HG02588 (cell line): ENCODE measurements around the gene FARP1.
"Not testable (repeated sequence)": the region's sequence is repeated elsewhere in the genome, so short reads cannot be mapped to it uniquely, and the experiment has no call there.

ENCODE experiments used
- ATAC-seq: cut with Tn5 transposase; IDR thresholded peaks from one replicate; pipeline ENCODE4 v1.9.1; 2021; ENCODE audit warnings: mild to moderate bottlenecking, moderate library complexity; ENCODE audit not compliant: unreplicated experiment

FARP1 gene

GRCh38 chr13:98352226-98352625 lies 209.3 kb downstream of the FARP1 start:
- no peak for ATAC-seq

- no peak for ATAC-seq
Measured at GRCh38 chr13:98353750-98354149, 210.9 kb downstream of the FARP1 start.

DNA sequence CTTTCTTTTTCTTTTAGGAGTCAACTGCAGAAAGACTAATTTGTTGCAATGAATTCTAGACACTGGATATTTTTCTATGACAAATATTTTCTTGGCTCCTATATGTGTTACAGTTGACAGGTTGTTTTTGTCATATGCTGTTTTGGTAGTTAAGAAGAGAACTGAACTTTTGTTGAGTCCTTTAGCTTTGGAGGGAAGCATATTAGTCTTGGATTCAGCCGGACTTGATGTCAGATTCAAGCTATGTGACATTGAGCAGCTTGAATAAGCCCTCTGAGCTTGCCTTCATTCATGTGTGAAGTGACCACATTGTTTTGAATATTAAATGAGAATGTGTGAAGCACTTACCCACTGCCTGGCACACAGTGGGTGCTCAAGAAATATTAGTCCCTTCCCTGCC lies 216.0 kb downstream of the FARP1 start:
- ATAC-seq: no peak

- ATAC-seq: no peak
Measured at GRCh38 chr13:98360545-98360944, 217.7 kb downstream of the FARP1 start.

DNA sequence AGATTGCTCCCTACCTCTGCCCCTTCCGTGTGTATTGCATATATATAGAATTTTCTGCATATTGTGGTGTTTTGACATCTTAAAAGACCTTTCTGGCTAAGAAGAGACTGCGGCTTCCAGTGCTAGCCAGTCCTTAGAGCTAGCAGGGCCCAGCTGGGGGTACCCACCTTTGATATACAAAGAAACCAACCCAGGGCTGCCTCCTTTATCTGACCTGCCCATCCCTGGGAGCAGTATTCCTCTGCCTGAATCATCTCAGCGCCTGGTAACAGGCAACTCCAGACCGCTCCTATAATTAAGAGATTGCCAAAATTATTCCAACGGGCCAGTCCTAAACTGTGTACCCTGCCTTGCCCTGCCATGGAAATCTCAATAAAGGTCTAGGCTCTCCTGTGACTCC lies 220.4 kb downstream of the FARP1 start:
- ATAC-seq: no peak

- no peak for ATAC-seq
Measured at GRCh38 chr13:98364179-98364578, 221.3 kb downstream of the FARP1 start.

- no peak for ATAC-seq
Measured at GRCh38 chr13:98364647-98365046, 221.8 kb downstream of the FARP1 start.

- no peak for ATAC-seq
Measured at GRCh38 chr13:98365302-98365701, 222.4 kb downstream of the FARP1 start.

DNA sequence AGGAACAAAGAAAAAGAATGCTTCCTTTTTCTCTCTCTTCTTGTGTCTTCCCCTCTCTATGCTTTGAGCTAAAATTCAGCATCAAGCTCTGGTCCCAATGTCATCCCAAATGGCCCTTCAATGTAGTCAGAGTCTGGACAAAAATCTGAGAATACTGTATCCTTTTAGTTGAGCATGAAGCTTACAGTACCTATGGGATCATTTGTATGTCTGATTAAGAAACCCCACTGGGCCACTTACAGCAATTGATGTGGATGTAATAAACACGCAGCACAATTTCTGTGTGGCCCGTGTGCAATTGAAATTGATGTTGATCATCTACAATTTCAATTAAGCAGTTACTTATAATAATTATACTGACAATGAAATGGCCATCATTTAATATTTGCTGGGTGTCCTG lies 223.1 kb downstream of the FARP1 start:
- no peak for ATAC-seq

GRCh38 chr13:98366443-98366842 lies 223.5 kb downstream of the FARP1 start:
- no peak for ATAC-seq

- ATAC-seq: no peak
Measured at GRCh38 chr13:98366959-98367358, 224.1 kb downstream of the FARP1 start.

- ATAC-seq: no peak
Measured at GRCh38 chr13:98368019-98368418, 225.1 kb downstream of the FARP1 start.

GRCh38 chr13:98369520-98369919 lies 226.6 kb downstream of the FARP1 start:
- not testable (repeated sequence) for ATAC-seq

- no peak for ATAC-seq
Measured at GRCh38 chr13:98370261-98370660, 227.4 kb downstream of the FARP1 start.

DNA sequence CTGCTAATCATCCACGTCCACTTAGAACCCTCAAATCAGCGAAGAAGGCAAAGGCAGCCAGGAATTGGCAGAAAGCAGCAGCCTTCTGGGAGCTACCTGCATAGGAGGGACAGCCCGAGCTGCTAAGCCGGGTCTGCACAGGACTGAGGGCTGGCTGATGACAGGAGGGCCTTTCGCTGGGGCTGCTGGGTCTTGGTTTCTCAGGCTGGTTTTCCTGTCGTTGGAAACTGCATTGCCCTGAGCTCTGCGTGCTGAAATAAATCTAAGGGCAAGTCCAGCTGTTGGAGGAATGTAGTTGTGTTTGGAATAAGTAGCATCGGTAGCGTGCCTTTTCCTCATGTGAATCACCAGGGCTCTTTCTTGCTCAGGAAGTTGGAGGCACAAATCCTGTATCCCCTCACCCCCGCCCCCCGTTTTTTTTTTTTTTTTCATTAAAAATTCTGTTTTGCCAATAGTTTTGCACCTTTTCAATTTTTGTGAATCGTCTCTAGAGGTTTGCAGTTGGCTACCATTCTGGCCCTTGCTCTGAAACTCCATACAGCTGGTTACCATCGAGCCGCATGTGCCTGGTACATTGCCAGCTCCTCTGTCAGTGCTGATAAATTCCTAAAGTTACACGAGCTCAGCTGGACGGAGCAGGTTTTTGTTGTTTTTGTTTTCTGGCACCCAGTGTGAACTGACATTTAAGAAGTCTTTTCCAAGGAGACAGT lies 228.1 kb downstream of the FARP1 start:
- no peak for ATAC-seq

DNA sequence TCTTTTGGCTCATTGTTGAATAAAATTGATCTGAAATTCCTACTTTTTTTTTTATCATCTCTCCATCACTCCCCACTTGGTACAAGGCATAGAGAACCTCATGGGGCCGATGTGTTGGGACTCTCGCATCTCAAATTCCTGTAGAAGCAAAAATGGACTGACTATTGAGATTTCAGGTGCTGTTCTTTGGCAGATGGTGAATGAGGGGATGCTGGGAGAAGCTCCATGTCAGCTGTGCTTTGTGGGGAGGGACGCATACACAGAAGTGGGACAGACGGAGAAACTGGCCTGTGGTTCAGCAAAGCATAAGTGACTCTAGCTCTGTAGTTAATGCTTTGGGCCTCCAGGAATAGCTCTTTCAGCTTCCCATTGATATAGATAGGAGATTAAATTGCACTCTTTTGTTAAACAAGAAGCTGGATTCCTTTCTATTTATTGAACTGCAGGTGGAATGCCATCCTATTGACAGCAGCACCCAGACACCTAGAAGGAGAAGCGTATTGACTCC lies 228.7 kb downstream of the FARP1 start:
- no peak for ATAC-seq

GRCh38 chr13:98372876-98373275 lies 230.0 kb downstream of the FARP1 start:
- no peak for ATAC-seq

GRCh38 chr13:98374750-98375149 lies 231.9 kb downstream of the FARP1 start:
- no peak for ATAC-seq

GRCh38 chr13:98377635-98378378 lies 234.9 kb downstream of the FARP1 start:
- no peak for ATAC-seq

- no peak for ATAC-seq
Measured at GRCh38 chr13:98384739-98385138, 241.8 kb downstream of the FARP1 start.

GRCh38 chr13:98385606-98386005 lies 242.7 kb downstream of the FARP1 start:
- no peak for ATAC-seq

- no peak for ATAC-seq
Measured at GRCh38 chr13:98386637-98387036, 243.7 kb downstream of the FARP1 start.
